GM12864 (cell line): ENCODE measurements around the gene AKT3.

Experiments used
- DNase-seq: peaks from one replicate; pipeline ENCODE4 v3.0.0-alpha.2; 2011; ENCODE audit warnings: low read depth
- H3K4me3 ChIP-seq: 2 replicates; pipeline ENCODE4 v1.5.1; 2011; ENCODE audit warnings: mild to moderate bottlenecking, low read depth, low read length, control low read depth
- TF ChIP-seq, protein P1 (sequence below): IDR thresholded peaks from 2 replicates; pipeline ENCODE4 v1.5.1; 2011; ENCODE audit warnings: low read depth, mild to moderate bottlenecking, moderate library complexity, low read length, control low read depth, inconsistent platforms; ENCODE audit errors: missing control alignments

The AKT3 gene

DNA sequence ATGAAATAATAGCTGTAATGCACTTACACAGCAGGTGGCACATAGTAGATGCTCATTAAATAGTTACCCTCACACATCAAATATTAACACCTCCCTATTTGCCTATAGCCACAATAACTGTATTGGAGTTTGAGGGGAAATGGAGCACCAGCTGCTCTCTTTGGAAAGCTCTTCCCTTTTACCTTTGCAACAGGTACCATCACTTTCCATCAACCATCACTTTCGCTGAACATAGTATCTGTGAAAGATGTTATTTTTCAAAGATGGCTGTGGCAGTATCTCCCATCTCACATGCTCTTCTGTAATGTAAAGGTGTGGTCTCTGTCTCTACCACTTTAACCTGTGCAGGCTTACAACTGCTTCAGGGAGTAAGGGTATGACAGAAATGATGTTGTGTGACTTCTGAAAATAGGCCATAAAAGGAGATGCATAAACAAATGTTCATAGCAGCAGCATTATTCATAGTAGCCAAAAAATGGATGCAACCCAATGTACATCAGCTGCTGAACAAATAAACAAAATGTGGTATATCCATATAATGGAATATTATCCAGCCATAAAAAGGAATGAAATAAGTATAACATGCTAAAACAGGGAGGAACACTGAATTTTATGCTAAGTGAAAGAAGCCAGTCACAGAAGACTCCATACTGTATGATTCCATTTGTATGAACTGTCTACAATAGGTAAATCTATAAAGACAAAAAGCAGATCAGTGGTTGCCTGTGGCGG lies 288.3 kb downstream of the AKT3 start:
- TF ChIP-seq, protein P1, sequence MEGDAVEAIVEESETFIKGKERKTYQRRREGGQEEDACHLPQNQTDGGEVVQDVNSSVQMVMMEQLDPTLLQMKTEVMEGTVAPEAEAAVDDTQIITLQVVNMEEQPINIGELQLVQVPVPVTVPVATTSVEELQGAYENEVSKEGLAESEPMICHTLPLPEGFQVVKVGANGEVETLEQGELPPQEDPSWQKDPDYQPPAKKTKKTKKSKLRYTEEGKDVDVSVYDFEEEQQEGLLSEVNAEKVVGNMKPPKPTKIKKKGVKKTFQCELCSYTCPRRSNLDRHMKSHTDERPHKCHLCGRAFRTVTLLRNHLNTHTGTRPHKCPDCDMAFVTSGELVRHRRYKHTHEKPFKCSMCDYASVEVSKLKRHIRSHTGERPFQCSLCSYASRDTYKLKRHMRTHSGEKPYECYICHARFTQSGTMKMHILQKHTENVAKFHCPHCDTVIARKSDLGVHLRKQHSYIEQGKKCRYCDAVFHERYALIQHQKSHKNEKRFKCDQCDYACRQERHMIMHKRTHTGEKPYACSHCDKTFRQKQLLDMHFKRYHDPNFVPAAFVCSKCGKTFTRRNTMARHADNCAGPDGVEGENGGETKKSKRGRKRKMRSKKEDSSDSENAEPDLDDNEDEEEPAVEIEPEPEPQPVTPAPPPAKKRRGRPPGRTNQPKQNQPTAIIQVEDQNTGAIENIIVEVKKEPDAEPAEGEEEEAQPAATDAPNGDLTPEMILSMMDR, result no peak
- DNase-seq, result no peak
- no peak overlapping the region for H3K4me3 ChIP-seq

DNA sequence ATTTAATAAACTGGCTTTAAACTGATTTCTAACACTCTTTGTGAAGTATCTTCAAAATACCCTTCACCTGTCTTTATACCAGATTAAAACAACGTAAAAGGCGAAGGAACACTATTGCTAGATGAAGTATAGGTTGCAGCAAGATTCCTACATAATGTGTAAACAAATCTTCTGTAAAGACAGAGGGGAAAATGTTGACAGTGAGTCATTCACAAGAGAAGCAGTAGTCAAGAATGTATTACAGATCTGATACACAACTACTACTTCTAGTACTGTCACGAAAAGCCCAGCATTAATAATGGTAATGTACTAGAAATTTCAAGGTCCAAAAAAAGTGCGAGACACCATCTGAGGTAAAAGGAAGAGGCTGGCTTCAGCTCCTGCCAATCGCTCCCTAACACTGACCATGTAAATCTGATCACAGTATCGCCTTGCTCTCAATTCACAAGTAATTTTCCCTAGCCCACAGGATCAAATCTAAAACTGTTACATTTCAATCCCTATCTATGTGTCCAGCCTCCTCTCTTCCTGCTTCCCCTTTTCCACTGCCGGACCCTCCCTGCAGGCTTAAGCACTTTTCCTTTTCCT lies 290.4 kb downstream of the AKT3 start:
- TF ChIP-seq, protein P1, result no peak
- DNase-seq, result no peak

DNA sequence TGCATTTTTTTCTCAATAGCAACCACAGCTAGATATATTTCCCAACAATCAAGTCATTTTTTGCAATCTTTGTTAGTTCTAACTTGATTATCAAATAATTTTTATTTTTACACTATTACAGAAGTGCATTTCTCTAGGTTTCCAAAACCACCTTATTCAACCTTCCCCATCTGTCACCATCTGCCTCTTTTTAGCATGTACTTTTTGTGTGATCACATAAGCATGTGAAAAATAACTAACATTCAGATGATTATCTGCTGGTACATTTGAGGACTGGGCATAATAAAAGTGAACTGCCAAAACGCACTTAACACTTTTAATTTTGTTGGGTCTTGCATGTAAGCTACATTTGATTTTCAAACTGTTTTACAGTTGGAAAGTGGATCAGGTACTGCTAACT lies 291.5 kb downstream of the AKT3 start:
- H3K4me3 ChIP-seq, result no peak overlapping the region
- DNase-seq, result no peak
- TF ChIP-seq, protein P1, result no peak

More for the DNA sequence above, 290.4 kb downstream of the AKT3 start:
- H3K4me3 ChIP-seq, result no peak overlapping the region

DNA sequence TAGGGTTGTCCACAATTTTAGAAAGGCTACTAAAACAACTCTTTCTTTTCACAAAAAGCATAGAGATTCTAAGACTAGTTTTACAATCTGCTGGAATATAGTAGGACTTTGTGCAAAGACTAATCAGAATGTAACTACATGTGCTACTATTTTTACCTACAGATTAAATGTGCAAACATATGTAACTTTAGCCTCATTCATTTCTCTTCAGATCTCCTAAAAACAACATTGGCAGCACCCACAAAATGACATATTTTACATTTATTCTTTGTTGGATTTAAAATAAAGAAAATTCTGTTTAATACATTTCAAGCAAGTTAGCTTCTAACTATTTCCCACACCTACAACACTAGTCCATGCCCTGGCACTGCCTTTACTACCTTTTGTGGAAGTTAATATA lies 292.2 kb downstream of the AKT3 start:
- TF ChIP-seq, protein P1, result no peak
- no peak for DNase-seq
- no peak overlapping the region for H3K4me3 ChIP-seq

DNA sequence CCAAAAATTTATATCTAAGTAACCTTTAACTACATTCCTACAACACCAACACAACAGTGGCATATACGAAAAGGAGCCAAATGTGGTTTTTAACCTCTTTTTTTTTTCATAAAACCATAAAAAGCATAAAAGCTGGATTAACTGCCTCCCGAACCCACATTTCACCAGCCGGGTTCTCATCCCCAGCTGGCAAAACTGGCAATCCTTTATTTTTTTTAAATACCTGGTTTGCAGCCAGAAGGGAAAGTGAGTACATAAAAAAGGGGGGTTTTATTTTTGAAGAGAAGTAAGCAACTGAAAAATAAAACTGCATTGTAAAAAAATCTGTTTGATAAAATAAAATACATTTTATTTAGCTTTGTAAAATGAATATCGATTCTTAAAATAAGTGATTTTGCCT lies 295.4 kb downstream of the AKT3 start:
- H3K4me3 ChIP-seq, result no peak overlapping the region

DNA sequence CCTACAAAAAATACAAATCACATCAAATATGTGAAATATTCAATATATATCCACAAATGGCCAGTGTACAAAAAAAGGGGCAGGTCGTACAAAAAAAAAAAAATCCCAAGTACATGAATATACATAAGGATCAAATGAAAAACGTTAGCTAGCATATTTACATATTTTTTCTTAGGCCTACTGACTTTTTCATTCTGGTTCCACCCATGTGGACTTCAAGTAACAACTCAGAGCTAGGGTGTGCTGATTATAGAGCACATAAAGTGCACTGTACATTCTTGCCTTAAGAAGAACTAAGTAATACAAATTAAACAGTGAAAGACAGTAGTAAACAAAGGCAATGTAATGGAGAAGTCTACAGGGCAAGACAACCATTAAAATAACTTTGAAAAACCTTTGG lies 297.0 kb downstream of the AKT3 start:
- no peak for DNase-seq
- TF ChIP-seq, protein P1, result no peak

More for the DNA sequence above, 295.4 kb downstream of the AKT3 start:
- DNase-seq, result no peak
- TF ChIP-seq, protein P1, result no peak

DNA sequence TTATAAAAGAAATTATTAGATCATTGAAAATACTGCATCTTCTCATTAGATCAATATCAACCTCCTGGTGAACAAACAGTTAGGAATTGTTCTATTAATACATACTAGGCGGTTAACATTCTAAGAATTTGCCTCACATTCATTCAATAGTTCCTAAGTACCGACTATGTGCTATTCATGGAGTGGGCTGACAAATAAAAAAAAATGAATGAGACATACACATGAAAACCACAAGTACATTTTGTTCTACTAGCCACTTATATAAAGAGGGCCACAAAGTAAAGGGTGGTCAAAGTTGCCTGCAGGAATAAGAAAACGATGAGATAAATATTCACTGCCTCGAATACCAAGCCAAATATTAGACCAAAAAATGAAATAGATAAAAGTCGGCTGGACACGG lies 299.8 kb downstream of the AKT3 start:
- no peak overlapping the region for H3K4me3 ChIP-seq
- TF ChIP-seq, protein P1, result no peak
- no peak for DNase-seq

More for the DNA sequence above, 297.0 kb downstream of the AKT3 start:
- no peak overlapping the region for H3K4me3 ChIP-seq
